ENCODE data around the gene RPP38. TPM values are rescaled to one million over a fixed set of nuclear protein-coding genes. Genes with fewer than 3 reads are reported as not detected.
A peak's percentile ranks its signal among the peaks of the same experiment; 100 is the strongest.

RPP38 gene
- polyA plus RNA-seq, 2 of the 4 experiments (the other 2 are of a cell fraction), result 25.5 to 47.5 TPM

- 68% methylated on average over 5 of the region's 5 CpGs for WGBS (ENCODE audit: missing lambda C conversion rate)
- ChIA-PET POLR2A (no interaction called here), CTCF (interaction anchor here (0.8 to 3.1 kb wide), 3 partner anchors 9 to 15 kb away, joined by 3 to 8 read pairs (median 5); no protein-coding TSS in a partner anchor)
- TF ChIP-seq, protein P1, sequence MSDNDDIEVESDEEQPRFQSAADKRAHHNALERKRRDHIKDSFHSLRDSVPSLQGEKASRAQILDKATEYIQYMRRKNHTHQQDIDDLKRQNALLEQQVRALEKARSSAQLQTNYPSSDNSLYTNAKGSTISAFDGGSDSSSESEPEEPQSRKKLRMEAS (IDR thresholded peaks at IDR 0.05), result no peak
- TF ChIP-seq ZSCAN20 (CRISPR knock-in tag; IDR thresholded peaks at IDR 0.05) (no peak), CHD2 (IDR thresholded peaks at IDR 0.05; ENCODE audit: low read length, partially characterized antibody) (no peak), TFCP2L1 (CRISPR knock-in tag; IDR thresholded peaks at IDR 0.05) (no peak), BCL3 (IDR thresholded peaks at IDR 0.05) (no peak), HEYL (CRISPR knock-in tag; IDR thresholded peaks at IDR 0.05) (no peak), CEBPB (IDR thresholded peaks at IDR 0.05) (no peak)
- DNase-seq (ENCODE audit: low read depth in 1 of 2, low spot score in 1 of 2) (no peak), ATAC-seq (no peak), FAIRE-seq (no peak)
- H3K4me3 ChIP-seq, result no peak overlapping the region
- H3K27ac ChIP-seq, result no peak overlapping the region
- H3K9me3 ChIP-seq, result no peaks in the 10 kb centered on the region
- no peak overlapping the region for H3K4me2 ChIP-seq
- peaks cover 4% of the 10 kb centered on the region; the same call in 1 of the 3 replicates for H3K4me1 ChIP-seq
Observed at GRCh38 chr10:15091418-15091817, 5.7 kb upstream of the RPP38 start.

DNA sequence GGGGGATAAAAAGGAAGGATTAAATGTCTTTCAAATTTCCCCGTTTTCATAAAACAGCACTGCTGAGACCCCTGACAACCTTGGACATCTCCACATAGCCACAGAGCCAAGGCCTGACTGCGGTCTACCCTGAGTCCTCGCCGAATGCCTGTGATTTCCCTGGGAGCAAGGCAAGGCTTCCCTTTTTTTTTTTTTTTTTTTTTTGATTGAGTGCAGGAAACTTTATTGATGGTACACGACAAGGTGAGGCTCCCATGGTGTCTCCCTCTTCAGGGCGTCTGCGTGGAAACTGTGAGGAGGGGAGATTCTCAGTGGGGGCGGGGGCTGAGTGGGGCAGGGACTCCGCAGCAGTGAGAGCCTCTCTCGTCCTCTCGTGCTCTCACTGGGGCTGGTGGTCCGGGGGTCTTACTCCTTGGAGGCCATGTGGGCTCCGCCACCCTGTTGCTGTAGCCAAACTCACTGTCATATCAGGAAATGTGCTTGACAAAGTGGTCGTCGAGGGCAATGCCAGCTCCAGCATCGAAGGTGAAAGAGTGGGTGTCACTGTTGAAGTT, 4.2 kb upstream of the RPP38 start:
- TF ChIP-seq SREBF2 (IDR thresholded peaks at IDR 0.05) (no peak), GATA3 (IDR thresholded peaks at IDR 0.05; ENCODE audit: borderline replicate concordance) (no peak), PHF8 (IDR thresholded peaks at IDR 0.05; ENCODE audit: borderline replicate concordance, low read depth) (no peak), RARB (CRISPR knock-in tag; IDR thresholded peaks at IDR 0.05) (no peak), RCOR1 (IDR thresholded peaks at IDR 0.05; ENCODE audit: low read depth, low read length) (no peak), CEBPB (IDR thresholded peaks at IDR 0.05) (no peak), RAD21 (conservative IDR thresholded peaks at IDR 0.05 in 1 of 2, IDR thresholded peaks at IDR 0.05 in 1 of 2) (no peak), EHMT2 (IDR thresholded peaks at IDR 0.05; ENCODE audit: low read depth) (no peak), HES2 (IDR thresholded peaks at IDR 0.05) (no peak), POLR2AphosphoS2 (conservative IDR thresholded peaks at IDR 0.05; ENCODE audit: low read length) (no peak), CHD2 (IDR thresholded peaks at IDR 0.05; ENCODE audit: low read length, partially characterized antibody) (no peak)
- TF ChIP-seq, protein P2, sequence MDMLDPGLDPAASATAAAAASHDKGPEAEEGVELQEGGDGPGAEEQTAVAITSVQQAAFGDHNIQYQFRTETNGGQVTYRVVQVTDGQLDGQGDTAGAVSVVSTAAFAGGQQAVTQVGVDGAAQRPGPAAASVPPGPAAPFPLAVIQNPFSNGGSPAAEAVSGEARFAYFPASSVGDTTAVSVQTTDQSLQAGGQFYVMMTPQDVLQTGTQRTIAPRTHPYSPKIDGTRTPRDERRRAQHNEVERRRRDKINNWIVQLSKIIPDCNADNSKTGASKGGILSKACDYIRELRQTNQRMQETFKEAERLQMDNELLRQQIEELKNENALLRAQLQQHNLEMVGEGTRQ (IDR thresholded peaks at IDR 0.05), result no peak
- Histone ChIP-seq H3K27ac (no peak overlapping the region), H3K4me3 (no peak overlapping the region), H3K4me1 (peaks cover 5% of the 10 kb centered on the region; the same call in 1 of the 3 replicates), H3K4me2 (no peak overlapping the region), H3K9me3 (no peaks in the 10 kb centered on the region)
- no peak for DNase-seq (ENCODE audit: low read depth in 1 of 2, low spot score in 1 of 2)
- 73% methylated on average over 15 of the region's 16 CpGs for WGBS (ENCODE audit: missing lambda C conversion rate)
- ChIA-PET POLR2A (no interaction called here), CTCF (interaction anchor here (2.1 kb wide), 1 partner anchor 12 kb away, joined by 5 read pairs; no protein-coding TSS in a partner anchor)
- no peak for FAIRE-seq
- ATAC-seq, result no peak

DNA sequence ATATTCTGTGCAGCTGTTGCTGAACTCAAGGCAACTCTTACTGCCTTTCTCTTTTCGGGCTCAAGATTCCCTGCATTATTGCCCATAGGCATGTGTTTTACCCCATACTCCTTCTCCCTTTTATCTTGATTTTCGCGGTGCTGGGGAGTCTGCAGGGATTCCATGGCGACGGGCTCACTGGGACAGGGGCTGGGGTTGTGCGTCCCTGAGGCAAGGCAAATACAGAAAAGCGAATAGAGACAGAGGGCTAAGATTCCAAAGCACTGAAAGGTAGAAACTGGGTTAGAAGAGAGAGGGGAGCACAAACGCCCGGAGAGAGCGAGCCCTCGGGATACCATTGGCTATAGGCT, 519 bp upstream of the RPP38 start:
- no peak for FAIRE-seq
- ChIA-PET POLR2A (interaction anchor here (1.5 kb wide), 1 partner anchor 73 kb away, joined by 5 read pairs; the partner anchor contains the start of gene NMT2), CTCF (interaction anchor here (0.9 to 1.6 kb wide), 3 partner anchors 16 to 272 kb away, joined by 3 to 4 read pairs (median 3); no protein-coding TSS in a partner anchor)
- DNase-seq (ENCODE audit: low read depth in 1 of 2, low spot score in 1 of 2), result no peak
- ATAC-seq, result peak in 1 of 2 experiments; percentile 55; a peak in 5 of 6 replicates
- Histone ChIP-seq H3K27ac (peak overlapping the region; percentile 82 to 98), H3K4me3 (peak overlapping the region; percentile 70), H3K4me2 (peak overlapping the region; percentile 90), H3K9me3 (no peaks in the 10 kb centered on the region), H3K4me1 (peaks cover 23% of the 10 kb centered on the region; the same call in 2 of the 3 replicates)
- TF ChIP-seq EP300 (IDR thresholded peaks at IDR 0.05), result no peak
- no peak for TF ChIP-seq HOXB5 (CRISPR knock-in tag; IDR thresholded peaks at IDR 0.05)
- TF ChIP-seq KDM1A (IDR thresholded peaks at IDR 0.05; ENCODE audit: low read depth), result no peak
- TF ChIP-seq HEYL (CRISPR knock-in tag; IDR thresholded peaks at IDR 0.05), result no peak
- no peak for TF ChIP-seq RARB (CRISPR knock-in tag; IDR thresholded peaks at IDR 0.05)
- TF ChIP-seq, protein P3, sequence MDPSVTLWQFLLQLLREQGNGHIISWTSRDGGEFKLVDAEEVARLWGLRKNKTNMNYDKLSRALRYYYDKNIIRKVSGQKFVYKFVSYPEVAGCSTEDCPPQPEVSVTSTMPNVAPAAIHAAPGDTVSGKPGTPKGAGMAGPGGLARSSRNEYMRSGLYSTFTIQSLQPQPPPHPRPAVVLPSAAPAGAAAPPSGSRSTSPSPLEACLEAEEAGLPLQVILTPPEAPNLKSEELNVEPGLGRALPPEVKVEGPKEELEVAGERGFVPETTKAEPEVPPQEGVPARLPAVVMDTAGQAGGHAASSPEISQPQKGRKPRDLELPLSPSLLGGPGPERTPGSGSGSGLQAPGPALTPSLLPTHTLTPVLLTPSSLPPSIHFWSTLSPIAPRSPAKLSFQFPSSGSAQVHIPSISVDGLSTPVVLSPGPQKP (IDR thresholded peaks at IDR 0.05; ENCODE audit: low read depth, low read length), result no peak
- no peak for TF ChIP-seq CEBPB (IDR thresholded peaks at IDR 0.05)
- no peak for TF ChIP-seq TP53 (CRISPR knock-in tag; IDR thresholded peaks at IDR 0.05)
- TF ChIP-seq, protein P4, sequence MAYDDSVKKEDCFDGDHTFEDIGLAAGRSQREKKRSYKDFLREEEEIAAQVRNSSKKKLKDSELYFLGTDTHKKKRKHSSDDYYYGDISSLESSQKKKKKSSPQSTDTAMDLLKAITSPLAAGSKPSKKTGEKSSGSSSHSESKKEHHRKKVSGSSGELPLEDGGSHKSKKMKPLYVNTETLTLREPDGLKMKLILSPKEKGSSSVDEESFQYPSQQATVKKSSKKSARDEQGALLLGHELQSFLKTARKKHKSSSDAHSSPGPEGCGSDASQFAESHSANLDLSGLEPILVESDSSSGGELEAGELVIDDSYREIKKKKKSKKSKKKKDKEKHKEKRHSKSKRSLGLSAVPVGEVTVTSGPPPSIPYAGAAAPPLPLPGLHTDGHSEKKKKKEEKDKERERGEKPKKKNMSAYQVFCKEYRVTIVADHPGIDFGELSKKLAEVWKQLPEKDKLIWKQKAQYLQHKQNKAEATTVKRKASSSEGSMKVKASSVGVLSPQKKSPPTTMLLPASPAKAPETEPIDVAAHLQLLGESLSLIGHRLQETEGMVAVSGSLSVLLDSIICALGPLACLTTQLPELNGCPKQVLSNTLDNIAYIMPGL (CRISPR knock-in tag; IDR thresholded peaks at IDR 0.05; ENCODE audit: borderline replicate concordance), result no peak
- TF ChIP-seq HOXA7 (CRISPR knock-in tag; IDR thresholded peaks at IDR 0.05), result no peak
- WGBS (ENCODE audit: missing lambda C conversion rate), result 3% methylated on average over 11 of the region's 11 CpGs

Data from A549 (cell line).